ENCODE data around the gene CORO1C.
"Not testable (repeated sequence)": the region's sequence is repeated elsewhere in the genome, so short reads cannot be mapped to it uniquely, and the experiment has no call there.

DNA sequence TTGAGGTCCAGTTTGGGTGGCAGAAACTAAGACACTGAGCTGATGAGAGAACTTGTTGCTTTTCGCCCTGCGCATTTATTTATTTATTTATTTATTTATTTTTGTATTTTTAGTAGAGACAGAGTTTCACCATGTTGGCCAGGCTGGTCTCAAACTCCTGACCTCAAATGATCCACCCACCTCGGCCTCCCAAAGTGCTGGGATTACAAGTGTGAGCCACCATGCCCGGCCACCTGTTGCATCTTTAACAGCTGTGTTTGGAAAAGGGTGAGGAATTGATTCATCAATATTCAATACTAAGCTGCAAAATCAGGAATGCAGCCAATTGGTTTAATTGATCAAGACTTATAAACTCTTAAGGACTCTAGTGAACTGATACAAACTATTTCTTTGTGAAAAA is 73.2 kb downstream of the CORO1C start:
- TF ChIP-seq CTCF (IDR thresholded peaks at IDR 0.05; ENCODE audit: insufficient read depth, low read depth, low read length); EZH2 (IDR thresholded peaks at IDR 0.05; ENCODE audit: insufficient read depth, low read length): not testable (repeated sequence)

All from astrocyte (in vitro differentiated cells and primary cell).